TTC549 (cell line): ENCODE data around the gene SPEN.
"Not testable (repeated sequence)": the region's sequence is repeated elsewhere in the genome, so short reads cannot be mapped to it uniquely, and the experiment has no call there.

ENCODE experiments used
- FAIRE-seq: peaks from 2 replicates; lab custom pipeline; 2012; peaks lifted over from hg19 to GRCh38; lab: Jason Lieb, UNC

Gene SPEN

GRCh38 chr1:15858069-15858670 lies 10.7 kb downstream of the SPEN start:
- FAIRE-seq, result no peak

- no peak for FAIRE-seq
These were observed 11.3 kb downstream of the SPEN start for GRCh38 chr1:15858672-15859372.

- FAIRE-seq, result no peak
These were observed 15.8 kb downstream of the SPEN start for GRCh38 chr1:15863156-15863901.

GRCh38 chr1:15866721-15867201 lies 19.3 kb downstream of the SPEN start:
- FAIRE-seq, result no peak

GRCh38 chr1:15867288-15867687 lies 19.8 kb downstream of the SPEN start:
- no peak for FAIRE-seq

GRCh38 chr1:15869413-15869812 lies 21.9 kb downstream of the SPEN start:
- no peak for FAIRE-seq

- no peak for FAIRE-seq
These were observed 22.9 kb downstream of the SPEN start for GRCh38 chr1:15870421-15870820.

GRCh38 chr1:15874471-15874870 lies 27.0 kb downstream of the SPEN start:
- FAIRE-seq, result no peak

GRCh38 chr1:15876357-15877055 lies 29.0 kb downstream of the SPEN start:
- FAIRE-seq, result no peak

GRCh38 chr1:15881961-15882360 lies 34.5 kb downstream of the SPEN start:
- FAIRE-seq, result no peak

GRCh38 chr1:15882665-15883064 lies 35.2 kb downstream of the SPEN start:
- no peak for FAIRE-seq

- no peak for FAIRE-seq
These were observed 35.8 kb downstream of the SPEN start for GRCh38 chr1:15883326-15883725.

GRCh38 chr1:15884477-15884876 lies 37.0 kb downstream of the SPEN start:
- no peak for FAIRE-seq

- FAIRE-seq, result no peak
These were observed 37.8 kb downstream of the SPEN start for GRCh38 chr1:15885269-15885668.

- FAIRE-seq, result no peak
These were observed 38.4 kb downstream of the SPEN start for GRCh38 chr1:15885701-15886610.

- FAIRE-seq, result no peak
These were observed 39.2 kb downstream of the SPEN start for GRCh38 chr1:15886611-15887167.

GRCh38 chr1:15892857-15893599 lies 45.5 kb downstream of the SPEN start:
- not testable (repeated sequence) for FAIRE-seq

GRCh38 chr1:15895233-15895632 lies 47.7 kb downstream of the SPEN start:
- FAIRE-seq, result no peak

- FAIRE-seq, result not testable (repeated sequence)
These were observed 49.5 kb downstream of the SPEN start for GRCh38 chr1:15896841-15897610.

- FAIRE-seq, result no peak
These were observed 51.8 kb downstream of the SPEN start for GRCh38 chr1:15899266-15899665.
